Activated naive CD8-positive, alpha-beta T cell treated with anti-CD3 and anti-CD28 coated beads, Interleukin-2, amount 10 ng/mL, durations not matched to agents 7 days and 5 days (primary cell): Measurements from ENCODE around the gene INPP5F. TPM values are rescaled to one million over a fixed set of nuclear protein-coding genes. Genes with fewer than 3 reads are reported as not detected.

Experiments
- ATAC-seq: fragments of 150-1000 bp; cut with Tn5 transposase; one replicate; pipeline ENCODE4 v1.10.0; 2021; ENCODE audit warnings: low read depth, moderate library complexity
- POLR2A ChIA-PET: fragments of 350-600 bp; sonication (Branson Sonifier 250); formaldehyde crosslinking; loops from one replicate; lab custom pipeline; 2021; ENCODE audit warnings: antibody characterized with exemption; lab: Charles Lee
- DNase-seq: peaks from one replicate; pipeline ENCODE4 v3.0.0; 2021
- H3K27ac Mint-ChIP-seq: one replicate; pipeline ENCODE4 v1.8.0; 2022; ENCODE audit warnings: mild to moderate bottlenecking, mixed read lengths
- H3K27me3 Mint-ChIP-seq: one replicate; pipeline ENCODE4 v1.8.0; 2022; ENCODE audit warnings: mild to moderate bottlenecking, moderate library complexity, mixed read lengths
- H3K36me3 Mint-ChIP-seq: one replicate; pipeline ENCODE4 v1.8.0; 2021; ENCODE audit warnings: mild to moderate bottlenecking, mixed read lengths
- H3K4me1 Mint-ChIP-seq: one replicate; pipeline ENCODE4 v1.8.0; 2021; ENCODE audit warnings: mixed read lengths
- H3K4me3 Mint-ChIP-seq: one replicate; pipeline ENCODE4 v1.8.0; 2022; ENCODE audit warnings: mild to moderate bottlenecking, moderate library complexity, mixed read lengths
- H3K9me3 Mint-ChIP-seq: one replicate; pipeline ENCODE4 v1.8.0; 2021; ENCODE audit warnings: mixed read lengths
- total RNA-seq, 2 experiments: library from RNA; stranded (reverse); gene quantifications; one replicate each; pipeline ENCODE4 v1.2.3, GENCODE V29; 2021

The INPP5F gene, protein sequence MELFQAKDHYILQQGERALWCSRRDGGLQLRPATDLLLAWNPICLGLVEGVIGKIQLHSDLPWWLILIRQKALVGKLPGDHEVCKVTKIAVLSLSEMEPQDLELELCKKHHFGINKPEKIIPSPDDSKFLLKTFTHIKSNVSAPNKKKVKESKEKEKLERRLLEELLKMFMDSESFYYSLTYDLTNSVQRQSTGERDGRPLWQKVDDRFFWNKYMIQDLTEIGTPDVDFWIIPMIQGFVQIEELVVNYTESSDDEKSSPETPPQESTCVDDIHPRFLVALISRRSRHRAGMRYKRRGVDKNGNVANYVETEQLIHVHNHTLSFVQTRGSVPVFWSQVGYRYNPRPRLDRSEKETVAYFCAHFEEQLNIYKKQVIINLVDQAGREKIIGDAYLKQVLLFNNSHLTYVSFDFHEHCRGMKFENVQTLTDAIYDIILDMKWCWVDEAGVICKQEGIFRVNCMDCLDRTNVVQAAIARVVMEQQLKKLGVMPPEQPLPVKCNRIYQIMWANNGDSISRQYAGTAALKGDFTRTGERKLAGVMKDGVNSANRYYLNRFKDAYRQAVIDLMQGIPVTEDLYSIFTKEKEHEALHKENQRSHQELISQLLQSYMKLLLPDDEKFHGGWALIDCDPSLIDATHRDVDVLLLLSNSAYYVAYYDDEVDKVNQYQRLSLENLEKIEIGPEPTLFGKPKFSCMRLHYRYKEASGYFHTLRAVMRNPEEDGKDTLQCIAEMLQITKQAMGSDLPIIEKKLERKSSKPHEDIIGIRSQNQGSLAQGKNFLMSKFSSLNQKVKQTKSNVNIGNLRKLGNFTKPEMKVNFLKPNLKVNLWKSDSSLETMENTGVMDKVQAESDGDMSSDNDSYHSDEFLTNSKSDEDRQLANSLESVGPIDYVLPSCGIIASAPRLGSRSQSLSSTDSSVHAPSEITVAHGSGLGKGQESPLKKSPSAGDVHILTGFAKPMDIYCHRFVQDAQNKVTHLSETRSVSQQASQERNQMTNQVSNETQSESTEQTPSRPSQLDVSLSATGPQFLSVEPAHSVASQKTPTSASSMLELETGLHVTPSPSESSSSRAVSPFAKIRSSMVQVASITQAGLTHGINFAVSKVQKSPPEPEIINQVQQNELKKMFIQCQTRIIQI
- 10 to 100 TPM; 12.2 to 13.5 TPM for total RNA-seq

GRCh38 chr10:119725828-119726675 is at the start of gene INPP5F:
Gene INPP5F, plus strand, starts transcription at chr10:119726050. Its CDS starts 213 bp downstream, at chr10:119726263.
- POLR2A ChIA-PET, result interaction anchor here (0.8 to 2.6 kb wide), 17 partner anchors 10 to 519 kb away, joined by 3 to 21 read pairs (median 4); partner anchors contain the start of genes BAG3, GRK5, MCMBP and RGS10
- peak within 1 kb of the TSS; percentile 86 for H3K27ac Mint-ChIP-seq
- H3K9me3 Mint-ChIP-seq, result no peaks in the 10 kb centered on the region
- DNase-seq (peak; percentile 100), ATAC-seq (peak; percentile 89)
- H3K4me3 Mint-ChIP-seq, result peak within 1 kb of the TSS; percentile 94
- peaks cover 33% of the 10 kb centered on the region for H3K4me1 Mint-ChIP-seq
- H3K36me3 Mint-ChIP-seq, result peaks cover 7% of the 10 kb centered on the region
- H3K27me3 Mint-ChIP-seq, result no peaks in the 10 kb centered on the region

GRCh38 chr10:119677126-119677525 is 48.7 kb upstream of the INPP5F start:
- POLR2A ChIA-PET, result no interaction called here
- Mint-ChIP-seq H3K27ac (no peak overlapping the region), H3K9me3 (no peaks in the 10 kb centered on the region), H3K4me3 (no peak overlapping the region), H3K36me3 (peaks cover 12% of the 10 kb centered on the region), H3K27me3 (peaks cover 1% of the 10 kb centered on the region), H3K4me1 (peaks cover 5% of the 10 kb centered on the region)
- ATAC-seq (no peak), DNase-seq (no peak)

- POLR2A ChIA-PET, result no interaction called here
- peaks cover 7% of the 10 kb centered on the region for H3K36me3 Mint-ChIP-seq
- peaks cover 8% of the 10 kb centered on the region for H3K4me1 Mint-ChIP-seq
- no peak for ATAC-seq
- H3K27ac Mint-ChIP-seq, result no peak overlapping the region
- DNase-seq, result no peak
- no peak overlapping the region for H3K4me3 Mint-ChIP-seq
- H3K9me3 Mint-ChIP-seq, result no peaks in the 10 kb centered on the region
- H3K27me3 Mint-ChIP-seq, result peaks cover 2% of the 10 kb centered on the region
Measured at GRCh38 chr10:119677904-119678755, 47.7 kb upstream of the INPP5F start.

DNA sequence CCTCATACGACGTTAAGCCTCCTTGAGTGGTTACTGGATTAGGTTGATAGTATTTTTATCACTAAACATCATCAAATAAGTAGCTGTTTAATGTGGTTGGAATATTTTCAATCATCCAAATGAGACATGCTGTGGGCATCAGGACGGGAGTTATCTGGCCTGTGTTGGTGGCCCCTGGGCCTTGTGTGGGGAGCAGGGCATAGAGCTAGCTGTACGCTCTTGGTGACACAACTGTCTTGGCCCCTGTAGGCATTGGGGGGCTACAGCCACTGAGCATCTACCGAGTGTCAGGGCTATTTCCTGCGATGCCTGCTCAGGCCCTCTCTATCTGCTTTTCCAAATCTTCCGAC is 46.4 kb upstream of the INPP5F start:
- Mint-ChIP-seq H3K9me3 (no peaks in the 10 kb centered on the region), H3K4me1 (peaks cover 8% of the 10 kb centered on the region), H3K27me3 (peaks cover 2% of the 10 kb centered on the region), H3K27ac (no peak overlapping the region), H3K4me3 (no peak overlapping the region), H3K36me3 (peaks cover 5% of the 10 kb centered on the region)
- POLR2A ChIA-PET, result interaction anchor here (0.5 kb wide), 1 partner anchor 556 kb away, joined by 3 read pairs; no protein-coding TSS in a partner anchor
- no peak for ATAC-seq
- no peak for DNase-seq

DNA sequence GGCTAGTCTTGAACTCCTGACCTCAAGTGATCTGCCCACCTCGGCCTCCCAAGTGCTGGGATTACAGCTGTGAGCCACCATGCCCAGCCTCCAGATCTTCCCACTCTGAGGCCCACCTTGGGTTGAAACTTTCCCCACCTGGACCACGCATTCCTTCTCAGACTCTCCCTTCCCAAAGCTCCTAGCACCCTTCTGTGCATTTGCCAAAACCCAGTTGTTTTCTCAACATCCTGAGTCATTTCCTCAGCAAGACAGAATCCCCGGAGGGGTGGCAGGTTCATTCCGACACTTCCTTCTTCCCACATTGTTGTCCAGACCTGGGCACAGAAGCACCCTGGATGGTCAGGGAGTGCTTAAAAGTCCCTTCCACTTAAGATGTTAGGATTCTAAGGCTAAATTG is 45.8 kb upstream of the INPP5F start:
- H3K4me3 Mint-ChIP-seq, result no peak overlapping the region
- no peak overlapping the region for H3K27ac Mint-ChIP-seq
- ATAC-seq, result no peak
- no peak for DNase-seq
- peaks cover 2% of the 10 kb centered on the region for H3K27me3 Mint-ChIP-seq
- POLR2A ChIA-PET, result interaction anchor here (0.5 kb wide), 1 partner anchor 556 kb away, joined by 3 read pairs; no protein-coding TSS in a partner anchor
- H3K36me3 Mint-ChIP-seq, result peaks cover 5% of the 10 kb centered on the region
- no peaks in the 10 kb centered on the region for H3K9me3 Mint-ChIP-seq
- H3K4me1 Mint-ChIP-seq, result peaks cover 8% of the 10 kb centered on the region

- Mint-ChIP-seq H3K4me1 (peaks cover 8% of the 10 kb centered on the region), H3K9me3 (no peaks in the 10 kb centered on the region), H3K4me3 (no peak overlapping the region), H3K27me3 (peaks cover 2% of the 10 kb centered on the region), H3K27ac (no peak overlapping the region), H3K36me3 (peaks cover 5% of the 10 kb centered on the region)
- ATAC-seq, result no peak
- no peak for DNase-seq
- POLR2A ChIA-PET, result no interaction called here
Measured at GRCh38 chr10:119680650-119681081, 45.2 kb upstream of the INPP5F start.

GRCh38 chr10:119686465-119687191 is 39.2 kb upstream of the INPP5F start:
- POLR2A ChIA-PET, result interaction anchor here (0.6 to 1.1 kb wide), 2 partner anchors 38 to 232 kb away, joined by 3 read pairs; no protein-coding TSS in a partner anchor
- H3K4me3 Mint-ChIP-seq, result peak overlapping the region; percentile 53
- H3K9me3 Mint-ChIP-seq, result no peaks in the 10 kb centered on the region
- H3K27me3 Mint-ChIP-seq, result peaks cover 2% of the 10 kb centered on the region
- ATAC-seq (peak; percentile 85), DNase-seq (peak; percentile 80)
- H3K4me1 Mint-ChIP-seq, result peaks cover 20% of the 10 kb centered on the region
- H3K36me3 Mint-ChIP-seq, result no peaks in the 10 kb centered on the region
- H3K27ac Mint-ChIP-seq, result no peak overlapping the region

DNA sequence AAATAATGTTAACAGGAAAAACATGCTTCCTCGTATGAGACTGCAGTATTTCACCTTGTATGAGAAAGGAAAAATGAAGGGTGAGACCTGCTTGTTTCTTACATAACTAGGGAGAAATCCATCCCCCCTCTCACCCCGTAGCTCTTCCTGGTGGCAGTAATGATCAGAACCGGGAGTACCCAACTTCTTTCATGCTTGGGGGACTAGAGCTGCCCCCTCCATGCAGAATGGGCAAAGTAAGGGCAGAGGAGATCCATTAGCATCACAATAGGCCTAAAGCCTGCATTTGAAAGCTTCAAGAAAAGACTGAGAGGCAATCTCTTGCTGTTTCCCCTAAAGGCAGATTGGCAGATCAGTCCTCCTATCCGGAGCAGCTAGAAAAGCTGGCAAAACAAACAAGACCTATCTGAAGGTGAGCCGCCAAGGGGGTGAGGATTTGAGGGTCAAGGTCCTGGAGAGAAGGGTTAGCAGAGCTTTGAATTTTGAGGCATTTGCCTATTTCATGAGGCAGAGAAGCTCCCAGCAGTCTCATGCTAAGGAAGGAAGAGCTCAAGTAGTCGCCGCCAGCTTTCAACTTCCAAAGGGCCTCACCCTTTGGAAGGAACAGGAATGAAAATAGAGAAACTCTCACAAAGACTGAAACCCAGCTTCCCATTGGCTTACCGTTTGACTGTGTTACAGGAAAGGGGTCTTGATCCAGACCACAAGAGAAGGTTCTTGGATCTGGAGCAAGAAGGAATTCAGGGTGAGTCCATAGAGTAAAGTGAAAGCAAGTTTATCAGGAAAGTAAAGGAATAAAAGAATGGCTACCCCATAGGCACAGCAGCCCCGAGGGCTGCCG is 38.4 kb upstream of the INPP5F start:
- Mint-ChIP-seq H3K9me3 (no peaks in the 10 kb centered on the region), H3K36me3 (no peaks in the 10 kb centered on the region), H3K4me1 (peaks cover 15% of the 10 kb centered on the region), H3K27me3 (no peaks in the 10 kb centered on the region), H3K4me3 (peak overlapping the region; percentile 53), H3K27ac (no peak overlapping the region)
- ATAC-seq, result no peak
- DNase-seq, result no peak
- POLR2A ChIA-PET, result interaction anchor here (0.6 to 1.1 kb wide), 2 partner anchors 37 to 231 kb away, joined by 3 read pairs; no protein-coding TSS in a partner anchor

DNA sequence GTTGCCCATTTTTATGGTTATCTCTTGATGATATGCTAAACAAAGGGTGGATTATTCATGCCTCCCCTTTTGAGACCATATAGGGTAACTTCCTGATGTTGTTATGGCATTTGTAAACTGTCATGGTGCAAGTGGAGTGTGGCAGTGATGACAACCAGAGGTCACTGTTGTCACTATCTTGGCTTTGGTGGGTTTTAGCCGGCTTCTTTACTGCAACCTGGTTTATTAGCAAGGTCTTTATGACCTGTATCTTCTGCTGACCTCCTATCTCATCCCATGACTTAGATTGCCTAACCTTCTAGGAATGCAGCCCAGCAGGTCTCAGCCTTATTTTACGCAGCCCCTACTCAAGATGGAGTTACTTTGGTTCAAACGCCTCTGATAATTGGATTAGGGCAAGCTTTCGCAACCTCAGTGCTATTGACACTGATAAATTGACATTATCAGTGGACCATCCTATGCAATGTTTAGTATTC is 37.8 kb upstream of the INPP5F start:
- ATAC-seq, result no peak
- H3K36me3 Mint-ChIP-seq, result no peaks in the 10 kb centered on the region
- no peak for DNase-seq

DNA sequence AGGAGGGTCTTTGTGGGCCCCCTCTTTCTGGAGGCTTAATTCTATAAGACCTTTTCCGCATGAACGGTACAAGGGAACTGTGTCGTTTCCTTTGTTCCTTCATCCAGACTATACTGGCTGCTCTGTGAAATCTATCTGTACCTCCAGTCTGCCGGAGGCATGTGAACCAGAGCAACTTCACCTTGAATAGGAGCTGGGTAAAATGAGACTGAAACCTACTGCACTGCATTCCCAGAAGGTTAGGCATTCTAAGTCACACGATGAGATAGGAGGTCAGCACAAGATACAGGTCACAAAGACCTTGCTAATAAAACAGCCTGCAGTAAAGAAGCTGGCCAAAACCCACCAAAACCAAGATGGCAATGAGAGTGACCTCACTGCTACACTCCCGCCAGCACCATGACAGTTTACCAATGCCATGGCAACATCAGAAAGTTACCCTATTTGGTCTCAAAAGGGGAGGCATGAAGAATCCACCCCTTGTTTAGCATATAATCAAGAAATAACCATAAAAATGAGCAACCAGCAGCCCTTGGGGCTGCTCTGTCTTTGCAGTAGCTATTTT is 36.8 kb upstream of the INPP5F start:
- Mint-ChIP-seq H3K4me1 (peaks cover 24% of the 10 kb centered on the region), H3K4me3 (no peak overlapping the region), H3K27me3 (no peaks in the 10 kb centered on the region), H3K9me3 (no peaks in the 10 kb centered on the region), H3K27ac (no peak overlapping the region), H3K36me3 (no peaks in the 10 kb centered on the region)
- ATAC-seq (no peak), DNase-seq (no peak)
- POLR2A ChIA-PET, result interaction anchor here (0.7 kb wide), 1 partner anchor 466 kb away, joined by 6 read pairs; no protein-coding TSS in a partner anchor

More for the DNA sequence above, 37.8 kb upstream of the INPP5F start:
- Mint-ChIP-seq H3K27ac (no peak overlapping the region), H3K4me1 (peaks cover 16% of the 10 kb centered on the region), H3K27me3 (no peaks in the 10 kb centered on the region), H3K9me3 (no peaks in the 10 kb centered on the region), H3K4me3 (no peak overlapping the region)
- POLR2A ChIA-PET, result interaction anchor here (1.1 kb wide), 1 partner anchor 36 kb away, joined by 3 read pairs; no protein-coding TSS in a partner anchor
